ENCODE data around the gene MFN2. TPM values are rescaled to one million over a fixed set of nuclear protein-coding genes. Genes with fewer than 3 reads are reported as not detected.
A peak's percentile ranks its signal among the peaks of the same experiment; 100 is the strongest.

The MFN2 gene
- total and polyA plus RNA-seq, 9 of the 15 experiments (the other 6 are each of a cell fraction or from before 2014, with no cell fraction given): 10.5 to 158 (median 87.1) TPM

DNA sequence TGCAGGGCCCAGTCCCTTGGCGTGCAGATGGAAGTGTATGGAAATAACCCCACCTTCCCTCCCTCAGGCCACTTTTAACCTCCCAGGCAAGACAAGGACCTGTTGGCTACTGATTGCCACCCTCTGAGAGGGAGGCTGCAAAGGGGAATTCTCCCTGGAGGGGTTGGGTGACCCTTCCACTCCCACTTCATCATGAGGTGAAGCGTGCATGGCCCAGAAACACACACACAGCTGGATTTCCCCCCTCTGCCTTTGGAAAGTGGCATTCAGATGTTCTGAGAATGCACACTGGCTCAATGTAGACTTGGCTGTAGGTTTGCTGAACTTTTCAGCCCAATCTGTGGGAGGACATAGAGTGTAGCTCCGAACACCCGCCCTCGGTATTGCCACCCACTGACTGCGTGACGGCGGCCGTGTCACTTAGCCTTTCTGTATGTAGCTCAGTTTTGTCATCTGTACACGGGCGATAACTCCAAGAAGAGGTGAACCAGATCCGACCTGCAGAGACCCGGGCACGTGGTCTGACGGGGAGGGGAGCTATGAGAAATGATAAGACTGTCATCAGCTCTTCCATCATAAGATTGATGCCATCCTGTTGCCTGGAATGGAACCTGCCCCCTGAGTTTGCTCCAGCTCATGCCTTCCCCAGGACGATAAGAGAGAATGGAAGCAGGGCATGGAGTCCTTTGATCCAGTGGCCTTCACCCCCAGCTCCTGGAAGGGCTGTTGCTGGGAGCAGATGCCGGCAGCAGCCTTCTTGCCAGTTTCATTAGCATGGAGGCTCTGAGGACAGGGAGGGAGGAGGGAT is 58.3 kb downstream of the MFN2 start (continued):
- TF ChIP-seq, protein P1, sequence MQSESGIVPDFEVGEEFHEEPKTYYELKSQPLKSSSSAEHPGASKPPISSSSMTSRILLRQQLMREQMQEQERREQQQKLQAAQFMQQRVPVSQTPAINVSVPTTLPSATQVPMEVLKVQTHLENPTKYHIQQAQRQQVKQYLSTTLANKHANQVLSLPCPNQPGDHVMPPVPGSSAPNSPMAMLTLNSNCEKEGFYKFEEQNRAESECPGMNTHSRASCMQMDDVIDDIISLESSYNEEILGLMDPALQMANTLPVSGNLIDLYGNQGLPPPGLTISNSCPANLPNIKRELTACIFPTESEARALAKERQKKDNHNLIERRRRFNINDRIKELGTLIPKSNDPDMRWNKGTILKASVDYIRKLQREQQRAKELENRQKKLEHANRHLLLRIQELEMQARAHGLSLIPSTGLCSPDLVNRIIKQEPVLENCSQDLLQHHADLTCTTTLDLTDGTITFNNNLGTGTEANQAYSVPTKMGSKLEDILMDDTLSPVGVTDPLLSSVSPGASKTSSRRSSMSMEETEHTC (IDR thresholded peaks at IDR 0.05): peak; percentile 95
- TF ChIP-seq NFRKB (IDR thresholded peaks at IDR 0.05; ENCODE audit: low read depth) (no peak), TBL1XR1 (IDR thresholded peaks at IDR 0.05; ENCODE audit: low read length in 2 of 2) (peak in 1 of 2 experiments; percentile 80; a peak in 2 of 4 replicates), ZBTB17 (CRISPR knock-in tag; IDR thresholded peaks at IDR 0.05) (peak; percentile 69; the same call in 1 of the 2 replicates), ZKSCAN3 (CRISPR knock-in tag; IDR thresholded peaks at IDR 0.05) (no peak), HOXB6 (CRISPR knock-in tag; IDR thresholded peaks at IDR 0.05; ENCODE audit: borderline replicate concordance) (no peak; the same call in 1 of the 2 replicates), ZBTB8A (IDR thresholded peaks at IDR 0.05; ENCODE audit: partially characterized antibody) (no peak), BHLHE40 (IDR thresholded peaks at IDR 0.05; ENCODE audit: low read length) (peak; percentile 98), TEAD4 (IDR thresholded peaks at IDR 0.05; ENCODE audit: low read length) (peak; percentile 93), TEAD4 (CRISPR knock-in tag; IDR thresholded peaks at IDR 0.05; ENCODE audit: borderline replicate concordance) (no peak), ZNF253 (CRISPR knock-in tag; conservative IDR thresholded peaks at IDR 0.05) (no peak), U2AF1 (optimal IDR thresholded peaks at IDR 0.05; ENCODE audit: low read depth, low read length) (no peak)
- TF ChIP-seq, protein P2, sequence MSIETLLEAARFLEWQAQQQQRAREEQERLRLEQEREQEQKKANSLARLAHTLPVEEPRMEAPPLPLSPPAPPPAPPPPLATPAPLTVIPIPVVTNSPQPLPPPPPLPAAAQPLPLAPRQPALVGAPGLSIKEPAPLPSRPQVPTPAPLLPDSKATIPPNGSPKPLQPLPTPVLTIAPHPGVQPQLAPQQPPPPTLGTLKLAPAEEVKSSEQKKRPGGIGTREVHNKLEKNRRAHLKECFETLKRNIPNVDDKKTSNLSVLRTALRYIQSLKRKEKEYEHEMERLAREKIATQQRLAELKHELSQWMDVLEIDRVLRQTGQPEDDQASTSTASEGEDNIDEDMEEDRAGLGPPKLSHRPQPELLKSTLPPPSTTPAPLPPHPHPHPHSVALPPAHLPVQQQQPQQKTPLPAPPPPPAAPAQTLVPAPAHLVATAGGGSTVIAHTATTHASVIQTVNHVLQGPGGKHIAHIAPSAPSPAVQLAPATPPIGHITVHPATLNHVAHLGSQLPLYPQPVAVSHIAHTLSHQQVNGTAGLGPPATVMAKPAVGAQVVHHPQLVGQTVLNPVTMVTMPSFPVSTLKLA (conservative IDR thresholded peaks at IDR 0.05): peak; percentile 72 to 91; a peak in 3 of 4 replicates
- TF ChIP-seq, protein P3, sequence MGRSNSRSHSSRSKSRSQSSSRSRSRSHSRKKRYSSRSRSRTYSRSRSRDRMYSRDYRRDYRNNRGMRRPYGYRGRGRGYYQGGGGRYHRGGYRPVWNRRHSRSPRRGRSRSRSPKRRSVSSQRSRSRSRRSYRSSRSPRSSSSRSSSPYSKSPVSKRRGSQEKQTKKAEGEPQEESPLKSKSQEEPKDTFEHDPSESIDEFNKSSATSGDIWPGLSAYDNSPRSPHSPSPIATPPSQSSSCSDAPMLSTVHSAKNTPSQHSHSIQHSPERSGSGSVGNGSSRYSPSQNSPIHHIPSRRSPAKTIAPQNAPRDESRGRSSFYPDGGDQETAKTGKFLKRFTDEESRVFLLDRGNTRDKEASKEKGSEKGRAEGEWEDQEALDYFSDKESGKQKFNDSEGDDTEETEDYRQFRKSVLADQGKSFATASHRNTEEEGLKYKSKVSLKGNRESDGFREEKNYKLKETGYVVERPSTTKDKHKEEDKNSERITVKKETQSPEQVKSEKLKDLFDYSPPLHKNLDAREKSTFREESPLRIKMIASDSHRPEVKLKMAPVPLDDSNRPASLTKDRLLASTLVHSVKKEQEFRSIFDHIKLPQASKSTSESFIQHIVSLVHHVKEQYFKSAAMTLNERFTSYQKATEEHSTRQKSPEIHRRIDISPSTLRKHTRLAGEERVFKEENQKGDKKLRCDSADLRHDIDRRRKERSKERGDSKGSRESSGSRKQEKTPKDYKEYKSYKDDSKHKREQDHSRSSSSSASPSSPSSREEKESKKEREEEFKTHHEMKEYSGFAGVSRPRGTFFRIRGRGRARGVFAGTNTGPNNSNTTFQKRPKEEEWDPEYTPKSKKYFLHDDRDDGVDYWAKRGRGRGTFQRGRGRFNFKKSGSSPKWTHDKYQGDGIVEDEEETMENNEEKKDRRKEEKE (IDR thresholded peaks at IDR 0.05; ENCODE audit: borderline replicate concordance in 1 of 2, control insufficient read depth in 1 of 2, low read depth in 2 of 2, low read length in 1 of 2): peak in 1 of 2 experiments; percentile 76; a peak in 1 of 4 replicates
- TF ChIP-seq, protein P4, sequence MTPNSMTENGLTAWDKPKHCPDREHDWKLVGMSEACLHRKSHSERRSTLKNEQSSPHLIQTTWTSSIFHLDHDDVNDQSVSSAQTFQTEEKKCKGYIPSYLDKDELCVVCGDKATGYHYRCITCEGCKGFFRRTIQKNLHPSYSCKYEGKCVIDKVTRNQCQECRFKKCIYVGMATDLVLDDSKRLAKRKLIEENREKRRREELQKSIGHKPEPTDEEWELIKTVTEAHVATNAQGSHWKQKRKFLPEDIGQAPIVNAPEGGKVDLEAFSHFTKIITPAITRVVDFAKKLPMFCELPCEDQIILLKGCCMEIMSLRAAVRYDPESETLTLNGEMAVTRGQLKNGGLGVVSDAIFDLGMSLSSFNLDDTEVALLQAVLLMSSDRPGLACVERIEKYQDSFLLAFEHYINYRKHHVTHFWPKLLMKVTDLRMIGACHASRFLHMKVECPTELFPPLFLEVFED (CRISPR knock-in tag; conservative IDR thresholded peaks at IDR 0.05): 0 out of 2 replicates have a peak, but pooled peaks have one; percentile 22
- TF ChIP-seq, protein P5, sequence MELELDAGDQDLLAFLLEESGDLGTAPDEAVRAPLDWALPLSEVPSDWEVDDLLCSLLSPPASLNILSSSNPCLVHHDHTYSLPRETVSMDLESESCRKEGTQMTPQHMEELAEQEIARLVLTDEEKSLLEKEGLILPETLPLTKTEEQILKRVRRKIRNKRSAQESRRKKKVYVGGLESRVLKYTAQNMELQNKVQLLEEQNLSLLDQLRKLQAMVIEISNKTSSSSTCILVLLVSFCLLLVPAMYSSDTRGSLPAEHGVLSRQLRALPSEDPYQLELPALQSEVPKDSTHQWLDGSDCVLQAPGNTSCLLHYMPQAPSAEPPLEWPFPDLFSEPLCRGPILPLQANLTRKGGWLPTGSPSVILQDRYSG (tag; conservative IDR thresholded peaks at IDR 0.05; ENCODE audit: low read depth): 0 out of 2 replicates have a peak, but pooled peaks have one; percentile 43
- TF ChIP-seq, protein P6, sequence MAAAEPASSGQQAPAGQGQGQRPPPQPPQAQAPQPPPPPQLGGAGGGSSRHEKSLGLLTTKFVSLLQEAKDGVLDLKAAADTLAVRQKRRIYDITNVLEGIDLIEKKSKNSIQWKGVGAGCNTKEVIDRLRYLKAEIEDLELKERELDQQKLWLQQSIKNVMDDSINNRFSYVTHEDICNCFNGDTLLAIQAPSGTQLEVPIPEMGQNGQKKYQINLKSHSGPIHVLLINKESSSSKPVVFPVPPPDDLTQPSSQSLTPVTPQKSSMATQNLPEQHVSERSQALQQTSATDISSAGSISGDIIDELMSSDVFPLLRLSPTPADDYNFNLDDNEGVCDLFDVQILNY (CRISPR knock-in tag; IDR thresholded peaks at IDR 0.05): 0 out of 2 replicates have a peak, but pooled peaks have one; percentile 34
